Stomach (tissue), 9 donors: Measurements from ENCODE around the gene FCHSD2. TPM values are rescaled to one million over a fixed set of nuclear protein-coding genes. Genes with fewer than 3 reads are reported as not detected.
"Not testable (repeated sequence)": the region's sequence is repeated elsewhere in the genome, so short reads cannot be mapped to it uniquely, and the experiment has no call there.

Experiments used
- DNase-seq, 2 donors: peaks; one replicate each; pipeline versions ENCODE4 v3.0.0 to v3.0.0-alpha.2; 2013 to 2019
- H3K27ac ChIP-seq, 5 donors: fragments of 200-600 bp in 4 of 5; sonication (generic) in 4 of 5; one replicate each; pipeline ENCODE4 v1.5.1; 2013 to 2019; ENCODE audit warnings: mild to moderate bottlenecking in 1 of 5, moderate library complexity in 1 of 5
- H3K27me3 ChIP-seq, 3 donors: fragments of 200-600 bp; sonication (generic); one replicate each; pipeline ENCODE4 v1.5.1; 2017 to 2019; ENCODE audit warnings: mixed run types in 1 of 3
- H3K36me3 ChIP-seq, 4 donors: fragments of 200-600 bp; sonication (generic); 1 replicate in 3 of 4; 2 replicates in 1 of 4; pipeline ENCODE4 v1.5.1; 2016 to 2019
- H3K4me1 ChIP-seq, 4 donors: fragments of 200-600 bp; sonication (generic); one replicate each; pipeline ENCODE4 v1.5.1; 2016 to 2019
- H3K4me3 ChIP-seq, 4 donors: fragments of 200-600 bp; sonication (generic) in 3 of 4; one replicate each; pipeline ENCODE4 v1.5.1; 2016 to 2019; ENCODE audit warnings: mild to moderate bottlenecking in 1 of 4
- H3K9me3 ChIP-seq, 4 donors: fragments of 200-600 bp; sonication (generic); one replicate each; pipeline ENCODE4 v1.5.1; 2016 to 2019
- EP300 ChIP-seq: sonication (generic); formaldehyde crosslinking; IDR thresholded peaks from one replicate; pipeline ENCODE4 v1.6.1; 2017; ENCODE audit warnings: antibody characterized with exemption
- POLR2A ChIP-seq, 4 donors: fragments of 450-650 bp; IDR thresholded peaks; one replicate each; pipeline ENCODE4 v1.6.1; 2016; ENCODE audit warnings: antibody characterized with exemption in 4 of 4, control low read depth in 2 of 4, mild to moderate bottlenecking in 1 of 4, moderate library complexity in 1 of 4
- POLR2AphosphoS5 ChIP-seq, 3 donors: sonication (generic); formaldehyde crosslinking; IDR thresholded peaks; one replicate each; pipeline ENCODE4 v1.6.1; 2016; ENCODE audit warnings: antibody characterized with exemption in 3 of 3
- WGBS, 5 donors: extraction: QIAGEN DNeasy Blood & Tissue Kit in 3 of 5; methylation state at CpG; one replicate each; pipeline versions ENCODE4 v1.1.5 to v1.1.7; 2013 to 2018; 5-methylcytosine and 5-hydroxymethylcytosine counted together
- intact Hi-C: fragments of 100-400 bp; cut with DNase I; formaldehyde crosslinking; loops from one replicate; pipeline ENCODE4 v1.15.1; 2023; ENCODE audit warnings: low total_unique reads
- polyA plus RNA-seq, 3 donors: library from polyadenylated mRNA; stranded (reverse); fragments of 200-250 nt; gene quantifications; one replicate each; pipeline ENCODE4 v1.2.3, GENCODE V29; 2013
- total RNA-seq, 5 donors: library from RNA; depleted of rRNA; stranded (reverse); fragments of >200 nt; gene quantifications; one replicate each; pipeline versions ENCODE4 v1.1.0 to v1.2.3, GENCODE V29; 2014 to 2016
- TF ChIP-seq, protein P1 (sequence below), 7 experiments: fragments of 450-650 bp in 4 of 7; fragments of 200-600 bp in 3 of 7; sonication (generic) in 3 of 7; IDR thresholded peaks; one replicate each; pipeline ENCODE4 v1.5.1; 2016 to 2019; ENCODE audit warnings: antibody characterized with exemption in 7 of 7, control low read depth in 2 of 7, mild to moderate bottlenecking in 1 of 7
- donor health status: healthy with polysubstance abuse.
- donor health status: Bipolar disorder and iron deficiency.
- donor health status: healthy.

FCHSD2 gene
- total and polyA plus RNA-seq, 8 donors = 5.7 to 64.3 (median 15.9) TPM

DNA sequence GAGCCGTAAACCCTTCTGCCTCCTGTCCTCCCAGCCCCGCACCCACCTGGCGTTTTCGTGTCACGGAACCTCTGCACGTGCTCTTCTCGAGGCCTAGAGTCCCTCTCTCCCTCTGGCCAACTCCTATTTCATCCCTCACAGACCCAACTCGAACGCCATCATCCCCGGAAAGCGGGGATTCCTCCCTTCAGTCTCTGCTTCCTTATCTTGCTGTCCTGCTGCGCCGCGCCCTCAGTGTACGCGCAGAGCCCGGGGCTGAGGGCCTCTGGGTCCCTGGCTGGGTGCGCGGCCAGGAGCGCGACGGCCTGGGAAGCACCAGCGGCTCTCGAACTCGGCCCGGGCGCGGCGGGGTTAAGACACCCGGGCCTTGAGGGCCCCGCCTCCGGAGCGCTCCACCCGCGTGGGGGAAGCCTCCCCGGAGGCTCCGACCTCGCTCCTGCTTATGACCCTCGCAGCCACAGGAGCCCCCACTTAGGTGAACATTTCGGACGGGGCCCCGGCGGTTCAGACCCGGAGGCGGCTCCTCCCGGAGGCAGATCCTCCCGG, 328.3 kb downstream of the FCHSD2 start:
- peak overlapping the region; percentile 88 to 98 (median 96) for H3K27ac ChIP-seq
- peaks cover 0 to 35% (median 27%) of the 10 kb centered on the region in 4 donors for H3K36me3 ChIP-seq
- H3K4me1 ChIP-seq = peaks cover 27 to 59% (median 42%) of the 10 kb centered on the region in 4 donors
- intact Hi-C loops = loop anchor here (10.0 kb wide), 1 partner anchor 89 kb away; no protein-coding TSS in a partner anchor
- no peak for TF ChIP-seq EP300
- TF ChIP-seq POLR2AphosphoS5 (IDR thresholded peaks at IDR 0.05) = peak in 1 of 3 donors; percentile 23
- TF ChIP-seq, protein P1, sequence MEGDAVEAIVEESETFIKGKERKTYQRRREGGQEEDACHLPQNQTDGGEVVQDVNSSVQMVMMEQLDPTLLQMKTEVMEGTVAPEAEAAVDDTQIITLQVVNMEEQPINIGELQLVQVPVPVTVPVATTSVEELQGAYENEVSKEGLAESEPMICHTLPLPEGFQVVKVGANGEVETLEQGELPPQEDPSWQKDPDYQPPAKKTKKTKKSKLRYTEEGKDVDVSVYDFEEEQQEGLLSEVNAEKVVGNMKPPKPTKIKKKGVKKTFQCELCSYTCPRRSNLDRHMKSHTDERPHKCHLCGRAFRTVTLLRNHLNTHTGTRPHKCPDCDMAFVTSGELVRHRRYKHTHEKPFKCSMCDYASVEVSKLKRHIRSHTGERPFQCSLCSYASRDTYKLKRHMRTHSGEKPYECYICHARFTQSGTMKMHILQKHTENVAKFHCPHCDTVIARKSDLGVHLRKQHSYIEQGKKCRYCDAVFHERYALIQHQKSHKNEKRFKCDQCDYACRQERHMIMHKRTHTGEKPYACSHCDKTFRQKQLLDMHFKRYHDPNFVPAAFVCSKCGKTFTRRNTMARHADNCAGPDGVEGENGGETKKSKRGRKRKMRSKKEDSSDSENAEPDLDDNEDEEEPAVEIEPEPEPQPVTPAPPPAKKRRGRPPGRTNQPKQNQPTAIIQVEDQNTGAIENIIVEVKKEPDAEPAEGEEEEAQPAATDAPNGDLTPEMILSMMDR (IDR thresholded peaks at IDR 0.05) = no peak
- peak in 1 of 4 donors; percentile 21 for TF ChIP-seq POLR2A (IDR thresholded peaks at IDR 0.05)
- H3K4me3 ChIP-seq = peak overlapping the region; percentile 89 to 95 (median 90)
- no peaks in the 10 kb centered on the region for H3K9me3 ChIP-seq
- WGBS, 5 donors = 0 to 1% (median 0%) methylated on average over 23 to 47 of the region's 47 CpGs
- peak; percentile 85 to 93 for DNase-seq
- H3K27me3 ChIP-seq = no peaks in the 10 kb centered on the region

DNA sequence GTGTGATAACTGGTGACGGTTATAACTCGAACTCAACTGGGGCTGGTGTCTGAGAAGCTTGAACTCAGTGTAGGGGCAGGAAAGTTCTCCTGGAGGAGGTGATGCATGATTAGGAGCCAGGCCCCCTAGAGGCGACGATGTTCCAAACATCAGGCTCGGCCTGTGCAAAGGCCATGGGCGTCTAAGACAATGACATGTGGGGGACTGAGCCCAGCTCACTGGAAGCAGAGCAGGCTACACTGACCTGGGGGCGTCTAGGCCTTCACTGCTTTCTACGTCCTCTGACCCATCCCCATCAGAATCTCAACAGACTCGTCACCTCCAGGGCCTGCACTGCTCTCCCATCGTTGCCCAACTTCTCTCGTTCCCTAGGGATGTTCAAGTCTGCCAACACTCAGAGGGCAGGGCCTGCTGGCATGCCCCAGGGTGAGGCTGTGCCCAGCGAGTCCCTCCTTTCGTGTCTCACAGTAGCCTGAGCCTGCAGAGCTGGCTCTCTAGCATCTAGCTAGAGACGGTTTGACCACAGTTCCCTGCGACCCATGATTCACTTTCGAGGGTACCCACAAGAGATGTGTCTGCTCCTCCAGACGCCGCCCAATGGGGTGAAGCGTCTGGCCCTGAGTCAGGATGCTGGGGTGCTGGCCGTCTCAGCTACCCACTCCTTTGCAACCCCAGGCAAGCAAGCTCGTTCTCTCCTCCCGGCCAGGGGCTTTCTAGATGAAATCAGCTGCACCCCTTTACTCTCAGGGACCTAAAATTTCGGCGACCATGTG, 329.0 kb downstream of the FCHSD2 start:
- Histone ChIP-seq H3K4me3 (peak overlapping the region; percentile 89 to 95 (median 90)), H3K4me1 (peaks cover 27 to 64% (median 42%) of the 10 kb centered on the region in 4 donors), H3K27ac (peak overlapping the region; percentile 88 to 98 (median 96)), H3K9me3 (no peaks in the 10 kb centered on the region), H3K36me3 (peaks cover 0 to 29% (median 21%) of the 10 kb centered on the region in 4 donors), H3K27me3 (no peaks in the 10 kb centered on the region)
- no peak for TF ChIP-seq POLR2AphosphoS5 (IDR thresholded peaks at IDR 0.05)
- no peak for TF ChIP-seq EP300
- TF ChIP-seq, protein P1 (IDR thresholded peaks at IDR 0.05) = peak in 5 of 7 experiments; percentile 27 to 58 (median 39)
- no peak for TF ChIP-seq POLR2A (IDR thresholded peaks at IDR 0.05)
- 7 to 17% (median 13%) methylated on average over 16 to 24 of the region's 24 CpGs for WGBS, 5 donors
- intact Hi-C loops = loop anchor here (10.0 kb wide), 1 partner anchor 88 kb away; no protein-coding TSS in a partner anchor
- peak; percentile 59 to 69 for DNase-seq

DNA sequence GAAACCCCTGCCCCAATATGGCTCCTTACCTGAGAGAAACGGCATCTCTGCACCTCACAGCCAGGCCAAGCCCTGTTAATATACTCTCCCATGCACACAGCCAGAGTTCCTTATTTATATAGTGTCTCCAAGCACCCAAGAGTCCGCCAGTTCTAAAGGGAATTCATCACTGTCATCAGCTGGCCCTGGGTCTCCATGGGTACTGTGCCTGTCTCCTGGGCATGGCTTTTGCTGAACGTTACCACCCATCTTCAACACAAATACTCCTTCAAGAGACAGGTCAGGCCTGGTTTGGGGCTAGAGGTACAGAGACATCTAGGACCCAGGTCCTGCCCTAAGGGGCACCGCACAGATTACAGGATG, 329.5 kb downstream of the FCHSD2 start:
- H3K4me1 ChIP-seq = peaks cover 27 to 64% (median 42%) of the 10 kb centered on the region in 4 donors
- WGBS, 5 donors = 35 to 40% (median 38%) methylated on average over 4 of the region's 4 CpGs
- intact Hi-C loops = loop anchor here (10.0 kb wide), 1 partner anchor 88 kb away; no protein-coding TSS in a partner anchor
- H3K27ac ChIP-seq = peak overlapping the region in 4 of 5 donors; percentile 25 to 98 (median 94)
- TF ChIP-seq EP300 (no peak), POLR2A (IDR thresholded peaks at IDR 0.05) (no peak), POLR2AphosphoS5 (IDR thresholded peaks at IDR 0.05) (no peak)
- TF ChIP-seq, protein P1 (IDR thresholded peaks at IDR 0.05) = no peak
- peaks cover 0 to 23% (median 16%) of the 10 kb centered on the region in 4 donors for H3K36me3 ChIP-seq
- DNase-seq = peak in 1 of 2 donors; percentile 82
- H3K9me3 ChIP-seq = no peaks in the 10 kb centered on the region
- H3K4me3 ChIP-seq = peak overlapping the region; percentile 89 to 95 (median 90)
- H3K27me3 ChIP-seq = no peaks in the 10 kb centered on the region

DNA sequence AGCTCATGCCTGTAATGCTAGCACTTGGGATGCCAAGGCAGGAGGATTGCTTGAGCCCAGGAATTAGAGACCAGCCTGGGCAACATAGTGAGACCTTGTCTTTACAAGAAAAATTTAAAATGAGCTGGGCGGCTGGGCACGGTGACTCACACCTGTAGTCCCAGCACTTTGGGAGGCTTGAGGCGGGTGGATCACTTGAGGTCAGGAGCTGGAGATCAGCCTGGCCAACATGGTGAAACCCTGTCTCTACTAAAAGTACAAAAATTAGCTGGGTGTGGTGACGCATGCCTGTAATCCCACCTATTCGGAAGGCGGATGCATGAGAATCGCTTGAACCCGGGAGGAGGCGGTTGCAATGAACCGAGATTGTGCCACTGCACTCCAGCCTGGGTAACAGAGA, 330.4 kb downstream of the FCHSD2 start:
- not testable (repeated sequence) for H3K27ac ChIP-seq, H3K9me3 ChIP-seq, DNase-seq, H3K27me3 ChIP-seq
- intact Hi-C loops = loop anchor here (10.0 kb wide), 1 partner anchor 87 kb away; no protein-coding TSS in a partner anchor
- 95 to 97% (median 95%) methylated on average over 10 of the region's 10 CpGs for WGBS, 5 donors
- H3K4me1 ChIP-seq = peaks cover 27 to 62% (median 41%) of the 10 kb centered on the region in 4 donors
- peaks cover 0 to 14% (median 12%) of the 10 kb centered on the region in 4 donors for H3K36me3 ChIP-seq
- peak overlapping the region in 1 of 4 donors; percentile 89 for H3K4me3 ChIP-seq
